GM19043 (cell line): ENCODE measurements around the gene EFCAB9.

Experiments used
- ATAC-seq: cut with Tn5 transposase; IDR thresholded peaks from one replicate; pipeline ENCODE4 v1.9.1; 2021; ENCODE audit warnings: low read depth; ENCODE audit not compliant: unreplicated experiment

The EFCAB9 gene

GRCh38 chr5:172164769-172165212 is 29.2 kb upstream of the EFCAB9 start:
- ATAC-seq, result no peak

DNA sequence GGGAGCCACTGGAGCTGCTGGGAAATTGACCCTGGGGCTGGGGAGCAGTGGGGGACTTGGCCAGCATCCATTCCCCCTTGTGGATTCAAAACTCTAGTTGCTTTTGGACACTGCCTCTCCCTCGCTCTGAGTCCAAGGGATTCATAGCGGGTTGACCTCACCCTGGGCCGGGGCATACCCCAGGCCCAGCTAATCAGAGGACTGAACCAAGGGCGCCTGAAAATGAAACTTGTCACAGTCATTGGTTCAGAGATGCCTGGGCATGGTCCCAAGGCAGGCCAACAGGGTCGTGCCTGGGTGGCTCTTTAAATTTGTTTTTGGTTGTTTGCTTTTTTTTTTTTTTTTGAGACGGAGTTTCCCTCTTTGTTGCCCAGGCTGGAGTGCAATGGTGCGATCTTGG is 28.5 kb upstream of the EFCAB9 start:
- ATAC-seq, result peak; percentile 56

- ATAC-seq, result no peak
These were observed 27.7 kb upstream of the EFCAB9 start for GRCh38 chr5:172166030-172166826.

- ATAC-seq, result no peak
These were observed 26.1 kb upstream of the EFCAB9 start for GRCh38 chr5:172167895-172168294.

DNA sequence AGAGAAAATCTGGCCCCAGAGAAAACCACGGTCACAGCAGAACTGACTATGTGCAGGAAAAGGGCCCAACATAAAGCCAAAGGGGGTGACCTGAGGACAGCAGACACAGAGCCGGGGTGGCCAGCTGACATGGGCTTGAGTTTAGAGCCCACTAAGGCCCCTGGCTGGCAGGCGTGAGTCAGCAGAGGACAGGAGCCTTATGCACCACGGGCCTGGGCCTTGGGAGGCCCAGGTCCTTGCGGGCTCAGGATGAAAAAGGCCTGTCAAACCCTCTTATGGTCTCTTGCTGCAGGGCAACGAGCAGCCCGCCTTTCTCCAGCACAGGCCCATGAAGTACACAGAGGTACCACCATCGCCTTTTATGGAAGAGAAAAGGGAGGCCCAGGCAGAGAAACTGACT is 25.7 kb upstream of the EFCAB9 start:
- no peak for ATAC-seq

GRCh38 chr5:172169216-172169615 is 24.8 kb upstream of the EFCAB9 start:
- ATAC-seq, result no peak

- ATAC-seq, result no peak
These were observed 23.7 kb upstream of the EFCAB9 start for GRCh38 chr5:172170251-172170701.

DNA sequence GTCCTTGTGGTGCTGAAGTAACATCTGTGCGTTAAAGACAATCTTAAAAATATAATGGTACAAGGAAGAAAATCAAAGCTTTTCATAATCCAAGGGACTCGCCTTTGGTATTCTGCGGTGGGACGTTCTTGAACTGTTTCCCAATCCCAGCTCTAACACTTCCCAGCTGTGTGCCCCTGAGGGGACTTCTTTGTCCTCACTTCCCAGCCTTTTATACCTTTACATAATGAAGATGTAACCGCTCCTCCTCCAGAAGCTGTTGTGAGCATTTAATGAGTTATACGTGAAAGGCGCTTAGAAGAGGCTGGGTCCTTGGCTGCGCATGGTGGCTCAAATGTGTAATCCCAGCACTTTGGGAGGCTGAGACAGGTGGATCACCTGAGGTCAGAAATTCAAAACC is 22.9 kb upstream of the EFCAB9 start:
- no peak for ATAC-seq

DNA sequence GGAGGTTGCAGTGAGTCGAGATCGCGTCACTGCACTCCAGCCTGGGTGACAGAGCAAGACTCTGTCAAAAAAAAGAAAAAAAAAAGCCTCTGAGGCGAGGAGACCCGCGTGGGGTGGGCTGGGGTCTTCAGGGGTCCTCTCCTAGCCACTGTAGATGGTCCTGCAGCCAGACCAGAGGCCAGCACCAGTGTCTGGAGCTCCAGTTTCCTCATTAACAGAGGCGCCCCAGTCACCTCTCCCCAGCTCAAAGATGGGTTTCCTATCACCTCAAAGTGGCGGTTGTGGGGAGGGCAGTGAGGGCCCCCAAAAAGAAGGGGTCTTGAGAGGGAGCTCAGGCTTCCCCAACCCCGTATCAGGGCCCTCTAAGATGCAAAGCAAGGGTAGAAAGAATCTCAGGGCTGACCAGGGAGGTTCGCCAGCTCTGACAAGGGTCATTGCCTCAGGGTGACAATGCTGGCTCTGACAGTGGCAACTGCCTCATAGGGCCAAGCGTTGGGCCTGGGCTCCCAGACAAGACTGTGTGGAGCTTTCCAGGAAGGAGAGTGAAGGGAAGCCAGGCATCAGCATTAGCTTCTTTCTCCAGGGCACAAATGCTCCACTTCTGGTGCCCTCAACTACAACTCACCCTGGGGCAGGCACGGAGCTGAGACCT is 20.9 kb upstream of the EFCAB9 start:
- no peak for ATAC-seq

DNA sequence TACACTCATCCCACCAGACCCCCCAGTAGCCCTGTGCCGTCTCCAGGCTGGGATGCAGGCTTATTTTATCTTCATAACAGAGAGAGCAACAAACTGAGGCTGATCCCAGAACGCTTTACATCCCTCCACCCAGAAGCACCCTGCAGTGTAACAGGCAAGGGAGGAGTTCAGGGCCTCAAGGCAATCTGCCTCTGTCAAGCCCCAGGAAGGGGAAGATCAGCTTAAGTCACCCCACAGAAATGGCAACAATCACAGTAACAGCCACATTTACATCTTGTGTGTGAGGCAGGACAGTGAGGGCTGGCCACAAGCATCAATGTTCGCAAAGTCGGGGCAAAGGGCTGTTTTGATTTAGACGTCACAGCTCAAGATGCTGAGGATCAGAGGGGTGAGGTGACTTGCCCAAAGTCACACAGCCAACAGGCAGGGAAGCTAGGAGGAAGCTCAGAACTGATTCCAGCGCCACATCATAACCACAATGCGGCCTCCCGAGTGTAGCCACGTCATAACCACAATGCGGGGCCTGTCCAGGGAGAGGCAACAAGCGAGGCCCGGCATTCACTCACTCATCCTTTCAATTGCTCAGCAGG is 20.3 kb upstream of the EFCAB9 start:
- no peak for ATAC-seq

GRCh38 chr5:172175263-172175719 is 18.7 kb upstream of the EFCAB9 start:
- peak; percentile 46 for ATAC-seq

DNA sequence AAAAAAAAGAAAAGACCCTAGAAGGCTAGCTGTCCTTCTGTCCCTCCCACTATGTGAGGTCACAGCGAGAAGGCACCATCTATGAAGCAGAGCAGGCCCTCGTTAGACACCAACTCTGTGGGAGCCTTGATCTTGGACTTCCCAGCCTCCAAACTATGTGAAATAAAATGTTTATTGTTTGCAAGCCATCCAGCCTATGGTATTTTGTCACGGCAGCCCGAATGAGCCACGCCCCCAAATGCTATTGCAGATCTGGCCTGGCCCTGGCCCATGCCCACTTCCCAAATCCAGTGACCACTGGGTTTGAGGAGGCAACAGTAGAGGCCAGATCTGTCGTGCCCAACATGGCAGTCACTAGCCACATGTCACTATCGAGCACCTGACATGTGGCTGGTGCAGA is 16.8 kb upstream of the EFCAB9 start:
- ATAC-seq, result no peak

DNA sequence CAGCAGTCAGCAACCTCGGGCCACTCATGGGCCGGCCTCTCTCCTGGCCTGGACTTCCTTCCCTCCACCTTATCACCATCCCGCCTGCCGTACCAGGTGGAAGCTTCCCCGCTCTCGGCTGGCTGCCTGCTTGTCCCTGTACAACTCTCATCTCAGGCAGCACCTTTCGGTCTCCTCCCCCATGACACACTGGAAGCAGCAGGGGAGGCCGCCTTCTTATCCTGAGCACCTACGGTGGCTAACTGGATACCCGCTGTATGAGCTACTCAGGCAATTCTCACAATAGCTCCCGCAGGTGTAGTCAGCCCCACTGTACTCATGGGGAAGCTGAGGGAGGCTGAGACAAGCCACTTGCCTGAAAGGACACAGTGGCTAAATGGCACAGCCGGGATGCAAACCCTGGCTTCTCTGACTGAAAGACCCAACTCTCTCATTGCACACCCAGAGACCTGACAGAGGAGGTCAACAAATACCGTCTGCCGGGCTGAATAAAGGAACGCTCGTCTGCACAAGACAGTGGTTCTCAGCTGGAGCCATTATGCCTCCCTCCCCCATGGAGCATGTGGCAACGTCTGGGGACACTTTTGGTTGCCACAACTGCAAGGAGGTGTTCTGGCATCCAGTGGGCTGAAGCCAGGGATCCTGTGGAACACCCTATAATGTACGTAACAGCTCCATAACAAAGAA is 15.5 kb upstream of the EFCAB9 start:
- no peak for ATAC-seq

DNA sequence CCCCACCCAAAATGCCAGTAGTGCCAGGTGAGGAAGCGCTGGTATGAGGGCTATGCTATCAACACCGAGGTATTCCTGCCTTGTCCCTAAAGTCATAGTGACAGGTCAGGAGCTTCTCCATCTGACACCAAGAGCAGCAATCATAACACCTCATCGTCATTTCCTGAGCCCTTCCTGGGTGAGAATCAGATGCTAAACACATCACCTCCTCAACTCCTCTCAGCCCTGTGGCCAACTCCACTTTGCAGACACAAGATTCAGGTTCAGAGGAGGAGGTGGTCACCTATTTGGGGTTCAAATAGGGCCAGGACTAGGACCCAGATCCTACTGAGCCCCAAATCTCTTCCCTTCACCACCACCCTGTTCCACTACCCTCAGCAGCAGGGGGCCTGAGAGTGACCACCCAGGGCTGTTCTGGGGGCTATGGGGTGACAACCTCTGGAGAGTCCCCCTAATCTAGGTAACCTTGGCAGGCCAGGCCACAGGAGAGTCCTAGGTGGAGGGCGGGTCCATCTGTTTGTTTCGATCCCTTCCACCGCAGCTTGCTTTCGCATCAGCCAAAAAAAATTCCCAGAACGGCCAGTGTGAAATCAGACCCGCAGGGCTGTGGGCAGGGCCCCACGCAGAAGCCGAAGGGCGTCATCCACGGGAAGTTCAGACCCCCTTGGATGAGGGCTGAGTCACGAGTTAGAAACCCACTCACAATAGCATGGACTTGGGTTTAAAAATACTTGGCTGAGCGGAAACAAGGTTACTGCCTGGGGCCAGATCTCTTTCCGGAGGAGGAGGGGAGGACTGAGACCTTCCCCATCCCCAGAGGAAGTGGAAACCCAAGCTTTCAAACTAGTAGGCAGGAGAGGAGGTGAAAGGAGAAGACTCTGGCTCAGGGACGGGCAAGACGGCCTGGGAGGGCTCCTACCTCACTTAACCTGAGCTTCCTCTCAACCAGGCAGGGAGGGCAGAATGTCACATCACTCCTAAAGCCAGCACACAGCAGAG is 14.7 kb upstream of the EFCAB9 start:
- peak; percentile 34 for ATAC-seq

- ATAC-seq, result no peak
These were observed 13.0 kb upstream of the EFCAB9 start for GRCh38 chr5:172180936-172181335.

DNA sequence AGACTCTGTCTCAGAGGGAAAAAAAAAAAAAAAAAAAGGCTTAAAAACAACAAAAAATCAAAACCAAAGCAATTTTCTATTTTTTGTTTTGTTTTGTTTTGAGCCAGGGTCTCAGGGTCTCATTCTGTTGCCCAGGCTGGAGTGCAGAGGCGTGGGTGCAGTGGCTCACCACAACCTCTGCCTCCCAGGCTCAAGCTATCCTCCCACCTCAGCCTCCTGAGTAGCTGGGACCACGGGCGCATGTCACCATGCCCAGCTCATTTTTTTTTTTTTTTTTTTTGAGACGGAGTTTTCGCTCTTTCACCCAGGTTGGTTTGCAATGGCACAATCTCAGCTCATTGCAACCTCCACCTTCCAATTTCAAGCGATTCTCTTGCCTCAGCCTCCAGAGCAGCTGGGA is 11.7 kb upstream of the EFCAB9 start:
- no peak for ATAC-seq

DNA sequence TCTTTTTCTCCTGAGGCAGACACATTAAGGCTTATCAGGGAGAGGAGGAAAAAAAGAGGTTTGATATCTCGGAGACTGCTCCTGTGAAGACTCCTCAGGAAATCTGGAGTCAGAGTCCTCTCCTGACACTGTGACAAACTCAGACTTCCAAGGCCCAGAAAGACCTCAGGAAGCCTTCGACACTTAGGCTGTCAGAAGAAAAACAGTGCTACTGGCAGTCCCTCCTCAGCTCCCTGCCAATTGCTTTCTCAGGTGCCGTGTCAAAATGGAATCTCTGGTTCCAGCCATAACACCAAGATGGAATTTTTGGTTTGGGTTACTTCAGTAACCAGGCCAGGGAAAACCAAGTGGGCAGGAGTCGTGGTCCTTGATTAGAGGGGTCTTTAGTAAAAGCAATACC is 10.1 kb upstream of the EFCAB9 start:
- ATAC-seq, result no peak

GRCh38 chr5:172185096-172185461 is 8.9 kb upstream of the EFCAB9 start:
- ATAC-seq, result no peak

DNA sequence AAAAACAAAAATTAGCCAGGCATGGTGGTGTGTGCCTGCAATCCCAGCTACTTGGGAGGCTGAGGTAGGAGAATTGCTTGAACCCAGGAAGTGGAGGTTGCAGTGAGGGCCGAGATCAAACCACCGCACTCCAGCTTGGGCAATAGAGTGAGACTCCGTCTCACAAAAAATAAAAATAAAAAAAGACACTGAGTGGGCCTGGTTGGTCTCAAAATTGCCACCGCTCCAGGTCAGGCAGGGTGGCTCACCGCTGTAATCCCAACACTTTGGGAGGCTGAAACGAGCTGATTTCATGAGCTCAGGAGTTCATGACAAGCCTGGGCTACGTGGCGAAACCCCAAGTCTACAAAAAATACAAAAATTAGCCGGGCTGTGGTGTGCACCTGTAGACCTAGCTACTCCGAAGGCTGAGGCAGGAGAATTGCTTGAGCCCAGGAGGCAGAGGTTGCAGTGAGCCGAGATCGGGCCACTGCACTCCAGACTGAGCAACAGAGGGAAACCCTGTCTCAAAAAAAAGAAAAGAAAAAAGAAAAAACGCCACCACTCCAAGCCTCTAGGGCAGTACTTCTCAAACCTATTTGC is 7.8 kb upstream of the EFCAB9 start:
- no peak for ATAC-seq
